Spinal cord (tissue), 10 donors: ENCODE measurements around the gene TBC1D7. TPM values are rescaled to one million over a fixed set of nuclear protein-coding genes. Genes with fewer than 3 reads are reported as not detected.

Experiments used
- DNase-seq, 6 donors: peaks; one replicate each; pipeline versions ENCODE4 v3.0.0 to v3.0.0-alpha.2; 2013 to 2015; ENCODE audit warnings: low spot score in 6 of 6, low read depth in 4 of 6
- H3K27ac ChIP-seq: one replicate; pipeline ENCODE4 v1.5.1; 2013; ENCODE audit warnings: low read depth, low read length, control low read depth
- H3K27me3 ChIP-seq: one replicate; pipeline ENCODE4 v1.6.1; 2013; ENCODE audit warnings: low read length; ENCODE audit not compliant: control insufficient read depth, insufficient read depth
- H3K36me3 ChIP-seq: one replicate; pipeline ENCODE4 v1.6.1; 2013; ENCODE audit warnings: low read length; ENCODE audit not compliant: control insufficient read depth, insufficient read depth
- H3K4me1 ChIP-seq: one replicate; pipeline ENCODE4 v1.6.1; 2013; ENCODE audit warnings: low read length; ENCODE audit not compliant: control insufficient read depth, insufficient read depth
- H3K4me3 ChIP-seq: one replicate; pipeline ENCODE4 v1.5.1; 2013; ENCODE audit warnings: low read depth, low read length, control low read depth
- H3K9me3 ChIP-seq: one replicate; pipeline ENCODE4 v1.6.1; 2013; ENCODE audit warnings: low read length; ENCODE audit not compliant: control insufficient read depth, insufficient read depth
- WGBS: methylation state at CpG from one replicate; pipeline ENCODE4 v1.1.5; 2013; ENCODE audit warnings: missing lambda C conversion rate; ENCODE audit not compliant: insufficient coverage; 5-methylcytosine and 5-hydroxymethylcytosine counted together
- polyA plus RNA-seq, 2 donors: library from polyadenylated mRNA; unstranded; fragments of 120-200 nt; gene quantifications; one replicate each; pipeline ENCODE4 v1.2.1, GENCODE V29; 2013; ENCODE audit not compliant: insufficient read length in 2 of 2
- total RNA-seq, 2 donors: library from RNA; depleted of rRNA in 1 of 2; stranded (reverse); fragments of 120-200 nt in 1 of 2; fragments of >200 nt in 1 of 2; gene quantifications; one replicate each; pipeline versions ENCODE4 v1.2.3 to v1.2.4, GENCODE V29; 2013 to 2014
- donor health status: healthy.

TBC1D7 gene
- total and polyA plus RNA-seq, 4 donors, result 26.2 to 41.5 (median 31.3) TPM

- no peaks in the 10 kb centered on the region for H3K27me3 ChIP-seq
- H3K36me3 ChIP-seq, result no peaks in the 10 kb centered on the region
- H3K27ac ChIP-seq, result no peak overlapping the region
- H3K9me3 ChIP-seq, result no peaks in the 10 kb centered on the region
- whole genome bisulfite sequencing, result no CpG with 5 or more reads among the region's 2 CpGs
- H3K4me3 ChIP-seq, result no peak overlapping the region
- no peak for DNase-seq
- peaks cover 3% of the 10 kb centered on the region for H3K4me1 ChIP-seq
Measured at GRCh38 chr6:13267142-13267651, 61.1 kb downstream of the TBC1D7 start.

GRCh38 chr6:13263669-13264068 is 64.7 kb downstream of the TBC1D7 start:
- Histone ChIP-seq H3K27me3 (no peaks in the 10 kb centered on the region), H3K4me1 (no peaks in the 10 kb centered on the region), H3K9me3 (no peaks in the 10 kb centered on the region), H3K4me3 (no peak overlapping the region), H3K36me3 (no peaks in the 10 kb centered on the region), H3K27ac (no peak overlapping the region)
- DNase-seq, result no peak
- WGBS, result 91% methylated on average over 4 of the region's 6 CpGs

GRCh38 chr6:13262302-13263230 is 65.8 kb downstream of the TBC1D7 start:
- Histone ChIP-seq H3K9me3 (no peaks in the 10 kb centered on the region), H3K36me3 (no peaks in the 10 kb centered on the region), H3K27ac (no peak overlapping the region), H3K4me3 (no peak overlapping the region), H3K27me3 (no peaks in the 10 kb centered on the region), H3K4me1 (no peaks in the 10 kb centered on the region)
- DNase-seq, result peak in 1 of 6 donors; percentile 56
- WGBS, result no CpG with 5 or more reads among the region's 1 CpG

- Histone ChIP-seq H3K27me3 (no peaks in the 10 kb centered on the region), H3K27ac (no peak overlapping the region), H3K36me3 (no peaks in the 10 kb centered on the region), H3K9me3 (no peaks in the 10 kb centered on the region), H3K4me1 (no peaks in the 10 kb centered on the region), H3K4me3 (no peak overlapping the region)
- DNase-seq, result no peak
- WGBS, result 73% methylated on average over 1 of the region's 1 CpG
Measured at GRCh38 chr6:13261464-13261994, 66.8 kb downstream of the TBC1D7 start.

GRCh38 chr6:13260831-13261230 is 67.5 kb downstream of the TBC1D7 start:
- DNase-seq, result no peak
- no peak overlapping the region for H3K27ac ChIP-seq
- no peaks in the 10 kb centered on the region for H3K9me3 ChIP-seq
- no peaks in the 10 kb centered on the region for H3K27me3 ChIP-seq
- H3K36me3 ChIP-seq, result peaks cover 3% of the 10 kb centered on the region
- 88% methylated on average over 3 of the region's 5 CpGs for WGBS
- H3K4me3 ChIP-seq, result no peak overlapping the region
- peaks cover 3% of the 10 kb centered on the region for H3K4me1 ChIP-seq

GRCh38 chr6:13260101-13260598 is 68.2 kb downstream of the TBC1D7 start:
- 45% methylated on average over 2 of the region's 7 CpGs for WGBS
- no peak overlapping the region for H3K27ac ChIP-seq
- H3K36me3 ChIP-seq, result peaks cover 3% of the 10 kb centered on the region
- DNase-seq, result no peak
- H3K9me3 ChIP-seq, result no peaks in the 10 kb centered on the region
- H3K4me1 ChIP-seq, result peaks cover 3% of the 10 kb centered on the region
- H3K4me3 ChIP-seq, result no peak overlapping the region
- H3K27me3 ChIP-seq, result no peaks in the 10 kb centered on the region

- Histone ChIP-seq H3K4me1 (peaks cover 3% of the 10 kb centered on the region), H3K27ac (no peak overlapping the region), H3K36me3 (peaks cover 3% of the 10 kb centered on the region), H3K9me3 (no peaks in the 10 kb centered on the region), H3K4me3 (no peak overlapping the region), H3K27me3 (no peaks in the 10 kb centered on the region)
- 88% methylated on average over 1 of the region's 3 CpGs for WGBS
- no peak for DNase-seq
Measured at GRCh38 chr6:13259393-13259792, 68.9 kb downstream of the TBC1D7 start.

- Histone ChIP-seq H3K4me3 (no peak overlapping the region), H3K27ac (no peak overlapping the region), H3K27me3 (no peaks in the 10 kb centered on the region), H3K4me1 (peaks cover 3% of the 10 kb centered on the region), H3K36me3 (peaks cover 3% of the 10 kb centered on the region), H3K9me3 (no peaks in the 10 kb centered on the region)
- DNase-seq, result no peak
- WGBS, result 100% methylated on average over 1 of the region's 2 CpGs
Measured at GRCh38 chr6:13256266-13257001, 71.9 kb downstream of the TBC1D7 start.
